Neural progenitor cell (in vitro differentiated cells): ENCODE measurements around the gene WIPF3. TPM values are rescaled to one million over a fixed set of nuclear protein-coding genes. Genes with fewer than 3 reads are reported as not detected.

Experiments
- DNase-seq: peaks from one replicate; pipeline ENCODE4 v3.0.0-alpha.2; 2016; ENCODE audit warnings: low spot score
- H2AFZ ChIP-seq: fragments of 200-600 bp; sonication (generic); replicated peaks from 2 replicates; pipeline ENCODE4 v1.6.1; 2016; ENCODE audit warnings: antibody characterized with exemption
- H3F3A ChIP-seq: fragments of 200-600 bp; sonication (generic); 2 replicates; pipeline ENCODE4 v1.6.1; 2016; ENCODE audit warnings: antibody characterized with exemption, low read depth
- H3K27ac ChIP-seq: fragments of 200-600 bp; sonication (generic); 2 replicates; pipeline ENCODE4 v1.5.1; 2016; ENCODE audit warnings: mild to moderate bottlenecking
- H3K27me3 ChIP-seq: fragments of 200-600 bp; sonication (generic); 2 replicates; pipeline ENCODE4 v1.6.1; 2016; ENCODE audit warnings: mild to moderate bottlenecking, moderate library complexity
- H3K36me3 ChIP-seq: fragments of 200-600 bp; sonication (generic); 2 replicates; pipeline ENCODE4 v1.5.1; 2016
- H3K4me1 ChIP-seq: fragments of 200-600 bp; sonication (generic); 2 replicates; pipeline ENCODE4 v1.6.1; 2016; ENCODE audit warnings: mixed run types
- H3K4me2 ChIP-seq: fragments of 200-600 bp; sonication (generic); 2 replicates; pipeline ENCODE4 v1.6.1; 2016
- H3K4me3 ChIP-seq: fragments of 200-600 bp; sonication (generic); 2 replicates; pipeline ENCODE4 v1.5.1; 2016
- H3K79me2 ChIP-seq: fragments of 200-600 bp; sonication (generic); 2 replicates; pipeline ENCODE4 v1.6.1; 2016; ENCODE audit warnings: low read depth
- H3K9ac ChIP-seq: fragments of 200-600 bp; sonication (generic); 2 replicates; pipeline ENCODE4 v1.6.1; 2016
- H3K9me3 ChIP-seq: fragments of 200-600 bp; sonication (generic); 2 replicates; pipeline ENCODE4 v1.5.1; 2016; ENCODE audit warnings: low read depth
- H4K20me1 ChIP-seq: fragments of 200-600 bp; sonication (generic); 2 replicates; pipeline ENCODE4 v1.6.1; 2016; ENCODE audit warnings: low read depth
- H3K27ac Mint-ChIP-seq: 3 replicates; pipeline ENCODE4 v1.8.0; 2021; ENCODE audit warnings: mixed read lengths
- H3K27me3 Mint-ChIP-seq: 2 replicates; pipeline ENCODE4 v1.8.0; 2022; ENCODE audit warnings: low read depth, mild to moderate bottlenecking, inconsistent platforms, moderate library complexity, mixed read lengths; ENCODE audit not compliant: insufficient read depth
- H3K36me3 Mint-ChIP-seq: 3 replicates; pipeline ENCODE4 v1.8.0; 2021; ENCODE audit warnings: mixed read lengths
- H3K4me1 Mint-ChIP-seq: 3 replicates; pipeline ENCODE4 v1.8.0; 2021; ENCODE audit warnings: mixed read lengths
- H3K4me3 Mint-ChIP-seq: 3 replicates; pipeline ENCODE4 v1.8.0; 2021; ENCODE audit warnings: mild to moderate bottlenecking, moderate library complexity, mixed read lengths
- H3K9me3 Mint-ChIP-seq: 3 replicates; pipeline ENCODE4 v1.8.0; 2020; ENCODE audit warnings: mixed read lengths
- EZH2 ChIP-seq: fragments of 200-600 bp; sonication (generic); IDR thresholded peaks from 2 replicates; pipeline ENCODE4 v1.6.1; 2017; ENCODE audit warnings: antibody characterized with exemption, mild to moderate bottlenecking, moderate library complexity
- EZH2phosphoT487 ChIP-seq: fragments of 200-600 bp; sonication (generic); IDR thresholded peaks from 2 replicates; pipeline ENCODE4 v1.6.1; 2017; ENCODE audit warnings: antibody characterized with exemption
- total RNA-seq: library from RNA; depleted of rRNA; stranded (reverse); fragments of >200 nt; gene quantifications from 2 replicates; pipeline ENCODE4 v1.2.3, GENCODE V29; 2015; ENCODE audit warnings: low replicate concordance
- TF ChIP-seq, protein P1 (sequence below): fragments of 200-600 bp; sonication (generic); IDR thresholded peaks from 2 replicates; pipeline ENCODE4 v1.5.1; 2017; ENCODE audit warnings: antibody characterized with exemption, mild to moderate bottlenecking

WIPF3 gene
- total RNA-seq, 1 donor from 2014 or later: 5.2 TPM

DNA sequence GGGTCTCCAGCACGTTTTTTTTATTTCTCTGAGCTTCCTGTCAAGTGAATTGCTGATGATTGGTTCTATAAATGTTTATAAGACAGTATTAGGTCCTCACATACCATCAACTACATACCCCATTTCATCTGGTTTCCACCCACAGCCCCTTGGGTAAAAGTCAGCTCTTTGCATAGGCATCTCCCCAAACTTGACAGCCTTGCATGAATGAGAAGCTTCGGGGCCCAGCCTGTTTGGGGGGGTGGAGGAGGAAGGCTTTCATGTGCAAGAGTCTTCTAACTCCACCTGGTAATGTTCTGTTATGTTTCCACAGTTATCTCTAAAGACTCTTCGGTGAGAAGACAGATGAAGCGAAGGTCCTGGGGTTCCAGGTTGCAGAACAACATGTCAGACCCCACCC is 107.9 kb downstream of the WIPF3 start:
- Histone ChIP-seq H2AFZ (no peak overlapping the region), H3K27ac (no peak overlapping the region), H3K9ac (no peak overlapping the region), H4K20me1 (no peaks in the 10 kb centered on the region), H3K4me2 (no peak overlapping the region), H3K79me2 (no peaks in the 10 kb centered on the region), H3K36me3 (no peaks in the 10 kb centered on the region), H3K4me1 (no peaks in the 10 kb centered on the region), H3K9me3 (no peaks in the 10 kb centered on the region), H3K27me3 (no peaks in the 10 kb centered on the region), H3F3A (no peaks in the 10 kb centered on the region), H3K4me3 (no peak overlapping the region)
- no peak for TF ChIP-seq EZH2phosphoT487
- TF ChIP-seq, protein P1, sequence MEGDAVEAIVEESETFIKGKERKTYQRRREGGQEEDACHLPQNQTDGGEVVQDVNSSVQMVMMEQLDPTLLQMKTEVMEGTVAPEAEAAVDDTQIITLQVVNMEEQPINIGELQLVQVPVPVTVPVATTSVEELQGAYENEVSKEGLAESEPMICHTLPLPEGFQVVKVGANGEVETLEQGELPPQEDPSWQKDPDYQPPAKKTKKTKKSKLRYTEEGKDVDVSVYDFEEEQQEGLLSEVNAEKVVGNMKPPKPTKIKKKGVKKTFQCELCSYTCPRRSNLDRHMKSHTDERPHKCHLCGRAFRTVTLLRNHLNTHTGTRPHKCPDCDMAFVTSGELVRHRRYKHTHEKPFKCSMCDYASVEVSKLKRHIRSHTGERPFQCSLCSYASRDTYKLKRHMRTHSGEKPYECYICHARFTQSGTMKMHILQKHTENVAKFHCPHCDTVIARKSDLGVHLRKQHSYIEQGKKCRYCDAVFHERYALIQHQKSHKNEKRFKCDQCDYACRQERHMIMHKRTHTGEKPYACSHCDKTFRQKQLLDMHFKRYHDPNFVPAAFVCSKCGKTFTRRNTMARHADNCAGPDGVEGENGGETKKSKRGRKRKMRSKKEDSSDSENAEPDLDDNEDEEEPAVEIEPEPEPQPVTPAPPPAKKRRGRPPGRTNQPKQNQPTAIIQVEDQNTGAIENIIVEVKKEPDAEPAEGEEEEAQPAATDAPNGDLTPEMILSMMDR: no peak
- no peak for TF ChIP-seq EZH2
- H3K27ac Mint-ChIP-seq: no peak overlapping the region
- no peak overlapping the region for H3K4me3 Mint-ChIP-seq
- H3K4me1 Mint-ChIP-seq: peaks cover 8% of the 10 kb centered on the region
- no peaks in the 10 kb centered on the region for H3K27me3 Mint-ChIP-seq
- peaks cover 3% of the 10 kb centered on the region for H3K36me3 Mint-ChIP-seq
- DNase-seq: no peak
- no peaks in the 10 kb centered on the region for H3K9me3 Mint-ChIP-seq

DNA sequence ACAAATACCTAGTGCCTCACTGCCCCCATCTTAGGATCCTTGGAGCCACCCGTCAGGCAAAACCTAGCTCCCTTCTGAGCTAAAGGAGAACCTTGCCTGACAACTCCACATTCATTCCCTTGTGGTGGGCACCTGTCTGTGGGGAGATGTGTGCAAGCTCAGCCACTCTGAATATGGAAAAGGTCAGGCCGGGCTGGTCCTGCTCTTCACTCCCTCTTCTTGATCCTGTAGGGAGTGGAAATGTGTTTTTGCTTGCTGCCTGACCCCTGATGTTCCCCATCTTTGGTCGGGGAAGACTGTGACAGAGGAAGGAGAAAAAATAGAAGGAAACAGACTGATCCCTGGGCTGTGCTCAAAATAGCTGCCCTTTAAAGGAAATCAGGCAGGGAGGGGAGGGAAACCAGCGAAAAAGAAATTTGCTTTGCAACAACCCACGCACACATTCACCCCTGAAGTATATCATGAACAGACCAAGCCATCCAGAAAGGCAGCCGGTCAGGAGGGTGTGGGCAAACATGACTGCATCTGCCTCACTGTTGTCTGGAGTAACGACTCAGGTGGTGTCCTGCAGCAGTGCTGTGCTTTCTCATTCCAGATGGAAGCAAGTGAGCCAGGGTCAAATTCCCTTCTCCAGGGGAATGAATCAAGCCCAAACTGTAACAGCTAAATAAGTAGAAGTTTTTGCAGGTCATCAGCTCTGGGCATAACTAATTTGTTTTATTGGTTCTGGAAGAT is 109.3 kb downstream of the WIPF3 start:
- H3K4me3 Mint-ChIP-seq: no peak overlapping the region
- Histone ChIP-seq H3K27me3 (no peaks in the 10 kb centered on the region), H3K27ac (no peak overlapping the region), H3K79me2 (no peaks in the 10 kb centered on the region), H3K9ac (no peak overlapping the region), H3K4me2 (no peak overlapping the region), H3K4me1 (no peaks in the 10 kb centered on the region), H3F3A (no peaks in the 10 kb centered on the region), H4K20me1 (no peaks in the 10 kb centered on the region), H3K4me3 (no peak overlapping the region), H3K9me3 (no peaks in the 10 kb centered on the region), H2AFZ (no peak overlapping the region), H3K36me3 (no peaks in the 10 kb centered on the region)
- DNase-seq: no peak
- H3K4me1 Mint-ChIP-seq: peaks cover 8% of the 10 kb centered on the region
- peaks cover 7% of the 10 kb centered on the region for H3K36me3 Mint-ChIP-seq
- no peaks in the 10 kb centered on the region for H3K27me3 Mint-ChIP-seq
- H3K27ac Mint-ChIP-seq: no peak overlapping the region
- TF ChIP-seq EZH2phosphoT487 (no peak), EZH2 (no peak)
- TF ChIP-seq, protein P1: no peak
- H3K9me3 Mint-ChIP-seq: no peaks in the 10 kb centered on the region

DNA sequence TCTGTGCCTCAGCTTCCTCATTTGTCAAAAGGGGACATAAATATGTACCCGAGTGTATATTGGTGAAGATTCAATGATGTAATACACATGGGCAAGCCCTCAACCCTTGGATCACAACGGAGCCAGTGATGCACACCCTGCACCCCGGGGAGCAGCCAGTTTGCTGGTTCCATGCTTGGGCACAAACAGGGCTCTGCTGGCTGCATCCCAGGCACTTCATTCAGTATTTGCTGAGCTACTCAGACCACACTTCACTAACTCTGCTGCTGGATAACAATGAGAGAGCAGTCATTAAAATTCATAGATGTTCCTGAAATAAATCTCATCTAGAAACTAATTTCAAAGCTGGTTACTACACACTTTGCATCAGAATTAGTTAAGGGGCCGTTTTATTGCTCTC is 111.3 kb downstream of the WIPF3 start:
- peaks cover 10% of the 10 kb centered on the region for H3K4me1 Mint-ChIP-seq
- Histone ChIP-seq H3K79me2 (no peaks in the 10 kb centered on the region), H4K20me1 (peaks cover 12% of the 10 kb centered on the region), H3K36me3 (no peaks in the 10 kb centered on the region), H3K27ac (no peak overlapping the region), H3F3A (peaks cover 12% of the 10 kb centered on the region), H3K9me3 (no peaks in the 10 kb centered on the region), H2AFZ (no peak overlapping the region), H3K4me1 (no peaks in the 10 kb centered on the region), H3K9ac (no peak overlapping the region), H3K4me2 (no peak overlapping the region), H3K4me3 (no peak overlapping the region), H3K27me3 (no peaks in the 10 kb centered on the region)
- H3K9me3 Mint-ChIP-seq: no peaks in the 10 kb centered on the region
- no peak overlapping the region for H3K4me3 Mint-ChIP-seq
- H3K27ac Mint-ChIP-seq: no peak overlapping the region
- H3K36me3 Mint-ChIP-seq: peaks cover 8% of the 10 kb centered on the region
- TF ChIP-seq, protein P1: no peak
- TF ChIP-seq EZH2 (no peak), EZH2phosphoT487 (no peak)
- no peaks in the 10 kb centered on the region for H3K27me3 Mint-ChIP-seq
- no peak for DNase-seq
